Renal cortex interstitium (tissue), 11 donors: ENCODE measurements around the gene ETF1. TPM values are rescaled to one million over a fixed set of nuclear protein-coding genes. Genes with fewer than 3 reads are reported as not detected.

Experiments used
- DNase-seq, 11 donors: peaks; one replicate each; pipeline ENCODE4 v3.0.0-alpha.2; 2013; ENCODE audit warnings: low read depth in 9 of 11, low spot score in 4 of 11; ENCODE audit errors: extremely low read depth in 1 of 11
- polyA plus RNA-seq, 3 donors: library from polyadenylated mRNA; unstranded; fragments of 120-200 nt; gene quantifications; one replicate each; pipeline ENCODE4 v1.2.1, GENCODE V29; 2013; ENCODE audit not compliant: insufficient read length in 3 of 3

ETF1 gene
- polyA plus RNA-seq, 3 donors = 73.9 to 83.7 (median 77.1) TPM

DNA sequence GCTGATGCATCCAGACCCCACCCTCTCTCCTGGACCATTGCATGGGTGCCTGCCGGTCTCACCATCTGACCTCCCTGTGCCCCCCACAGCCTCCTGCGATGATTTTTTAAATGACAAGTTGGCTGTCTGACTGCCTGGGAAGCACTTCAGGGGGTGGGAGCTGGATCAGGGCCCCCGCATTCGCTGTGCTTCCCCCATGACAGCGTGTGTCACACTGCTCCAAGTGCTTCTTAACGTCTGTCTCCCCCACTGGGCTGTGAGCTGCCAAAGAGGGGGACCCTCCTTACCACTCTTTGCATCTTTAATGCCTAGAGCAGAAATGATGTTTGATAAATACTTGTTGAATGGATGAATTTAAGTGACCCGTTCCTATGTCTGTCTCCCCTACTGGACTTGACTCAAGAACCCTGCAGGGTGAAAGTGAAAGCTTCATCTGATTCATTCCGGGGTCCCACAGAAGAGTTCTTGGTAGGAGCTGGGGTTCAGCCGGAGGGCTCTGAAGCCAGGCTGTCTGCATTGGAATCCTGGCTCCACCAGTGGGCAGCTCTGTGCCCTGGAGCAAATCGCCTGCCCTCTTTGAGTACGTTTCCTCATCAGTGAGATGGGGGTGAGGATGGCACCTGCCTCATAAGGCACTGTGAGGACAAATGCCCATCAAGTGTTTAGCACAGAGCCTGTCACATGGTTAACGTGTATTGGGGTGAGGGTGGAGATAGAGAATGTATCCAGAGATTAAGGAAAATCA is 85.3 kb downstream of the ETF1 start:
- no peak for DNase-seq

Other genes starting within 250 kb of the ETF1 start
- 1 to 10 TPM; 8.4 to 8.9 (median 8.8) TPM for gene CDC25C, start 211.4 kb downstream of the ETF1 start, polyA plus RNA-seq
- gene FAM53C, start 205.0 kb downstream of the ETF1 start, polyA plus RNA-seq = 10 to 100 TPM; 32.3 to 36.4 (median 32.8) TPM
- 100 to 1,000 TPM in 1 of 3 donors, 10 to 100 TPM in 2; 92.1 to 103 (median 94.4) TPM for gene KDM3B, start 190.6 kb downstream of the ETF1 start, polyA plus RNA-seq
- gene REEP2, start 104.2 kb downstream of the ETF1 start, polyA plus RNA-seq = 10 to 100 TPM; 10.1 to 13.3 (median 13.0) TPM
- 100 to 1,000 TPM; 134 to 404 (median 223) TPM for gene EGR1, start 77.8 kb downstream of the ETF1 start, polyA plus RNA-seq
- 100 to 1,000 TPM; 315 to 352 (median 333) TPM for gene HSPA9, start 32.2 kb upstream of the ETF1 start, polyA plus RNA-seq
- gene CTNNA1, start 210.2 kb upstream of the ETF1 start, polyA plus RNA-seq = 100 to 1,000 TPM; 397 to 419 (median 414) TPM